Mononuclear cell (primary cell): ENCODE data around the gene C3. TPM values are rescaled to one million over a fixed set of nuclear protein-coding genes. Genes with fewer than 3 reads are reported as not detected.
"Not testable (repeated sequence)": the region's sequence is repeated elsewhere in the genome, so short reads cannot be mapped to it uniquely, and the experiment has no call there.

ENCODE experiments used
- H3K27me3 ChIP-seq: 2 replicates; pipeline ENCODE4 v1.6.0; 2011; ENCODE audit warnings: low read length, control low read depth; ENCODE audit not compliant: insufficient read depth
- H3K4me1 ChIP-seq: 2 replicates; pipeline ENCODE4 v1.5.1; 2011; ENCODE audit warnings: mild to moderate bottlenecking, low read length, control low read depth; ENCODE audit not compliant: insufficient read depth
- H3K4me3 ChIP-seq: 2 replicates; pipeline ENCODE4 v1.5.1; 2011; ENCODE audit warnings: mild to moderate bottlenecking, low read length, moderate library complexity
- H3K9me3 ChIP-seq: 2 replicates; pipeline ENCODE4 v1.5.1; 2011; ENCODE audit warnings: low read depth, mild to moderate bottlenecking, control low read depth, low read length
- total RNA-seq: library from RNA; depleted of rRNA; stranded (reverse); fragments of >200 nt; gene quantifications from one replicate; pipeline ENCODE4 v1.2.3, GENCODE V29; 2012

Gene C3
- 3.1 TPM for total RNA-seq

- peaks cover 57% of the 10 kb centered on the region for H3K4me1 ChIP-seq
- H3K4me3 ChIP-seq, result no peak within 1 kb of the TSS
- no peaks in the 10 kb centered on the region for H3K27me3 ChIP-seq
- no peaks in the 10 kb centered on the region for H3K9me3 ChIP-seq
Observed at GRCh38 chr19:6720369-6721137, at the start of gene C3. C3 (minus strand) TSS chr19:6720650; CDS start chr19:6720589, 61 bp downstream.

- H3K4me1 ChIP-seq, result peaks cover 53% of the 10 kb centered on the region
- H3K9me3 ChIP-seq, result no peaks in the 10 kb centered on the region
- H3K27me3 ChIP-seq, result no peaks in the 10 kb centered on the region
- H3K4me3 ChIP-seq, result no peak overlapping the region
Observed at GRCh38 chr19:6769006-6769619, 48.7 kb upstream of the C3 start.

- Histone ChIP-seq H3K27me3 (no peaks in the 10 kb centered on the region), H3K4me3 (peak overlapping the region; percentile 51), H3K4me1 (peaks cover 53% of the 10 kb centered on the region), H3K9me3 (no peaks in the 10 kb centered on the region)
Observed at GRCh38 chr19:6768236-6768785, 47.9 kb upstream of the C3 start.

- peak within 1 kb of the TSS; percentile 51 for H3K4me3 ChIP-seq
- no peaks in the 10 kb centered on the region for H3K9me3 ChIP-seq
- peaks cover 53% of the 10 kb centered on the region for H3K4me1 ChIP-seq
- H3K27me3 ChIP-seq, result no peaks in the 10 kb centered on the region
Observed at GRCh38 chr19:6767357-6768235, 47.1 kb upstream of the C3 start, which contains the start of gene SH2D3A. SH2D3A (minus strand) TSS chr19:6767435; CDS start chr19:6763748, 3,687 bp downstream.

- peaks cover 48% of the 10 kb centered on the region for H3K4me1 ChIP-seq
- H3K27me3 ChIP-seq, result no peaks in the 10 kb centered on the region
- H3K9me3 ChIP-seq, result no peaks in the 10 kb centered on the region
- peak overlapping the region; percentile 51 for H3K4me3 ChIP-seq
Observed at GRCh38 chr19:6767081-6767356, 46.6 kb upstream of the C3 start.

- H3K9me3 ChIP-seq, result no peaks in the 10 kb centered on the region
- H3K4me3 ChIP-seq, result peak overlapping the region; percentile 51
- H3K4me1 ChIP-seq, result peaks cover 44% of the 10 kb centered on the region
- H3K27me3 ChIP-seq, result no peaks in the 10 kb centered on the region
Observed at GRCh38 chr19:6766357-6767080, 46.1 kb upstream of the C3 start.

GRCh38 chr19:6765738-6766356 lies 45.4 kb upstream of the C3 start:
- Histone ChIP-seq H3K4me3 (no peak overlapping the region), H3K4me1 (peaks cover 44% of the 10 kb centered on the region), H3K27me3 (no peaks in the 10 kb centered on the region), H3K9me3 (no peaks in the 10 kb centered on the region)

- H3K9me3 ChIP-seq, H3K4me3 ChIP-seq, H3K27me3 ChIP-seq: not testable (repeated sequence)
- H3K4me1 ChIP-seq, result peaks cover 23% of the 10 kb centered on the region
Observed at GRCh38 chr19:6762253-6762797, 41.9 kb upstream of the C3 start.

- Histone ChIP-seq H3K4me1 (peaks cover 11% of the 10 kb centered on the region), H3K4me3 (no peak overlapping the region), H3K9me3 (no peaks in the 10 kb centered on the region), H3K27me3 (no peaks in the 10 kb centered on the region)
Observed at GRCh38 chr19:6761053-6761676, 40.7 kb upstream of the C3 start.

GRCh38 chr19:6760606-6761005 lies 40.2 kb upstream of the C3 start:
- Histone ChIP-seq H3K4me1 (peaks cover 5% of the 10 kb centered on the region), H3K27me3 (no peaks in the 10 kb centered on the region), H3K4me3 (no peak overlapping the region), H3K9me3 (no peaks in the 10 kb centered on the region)

- no peak overlapping the region for H3K4me3 ChIP-seq
- no peaks in the 10 kb centered on the region for H3K27me3 ChIP-seq
- H3K4me1 ChIP-seq, result peaks cover 15% of the 10 kb centered on the region
- no peaks in the 10 kb centered on the region for H3K9me3 ChIP-seq
Observed at GRCh38 chr19:6754653-6755463, 34.4 kb upstream of the C3 start.

- H3K4me1 ChIP-seq, result peaks cover 15% of the 10 kb centered on the region
- no peaks in the 10 kb centered on the region for H3K9me3 ChIP-seq
- H3K4me3 ChIP-seq, result no peak overlapping the region
- no peaks in the 10 kb centered on the region for H3K27me3 ChIP-seq
Observed at GRCh38 chr19:6754136-6754535, 33.7 kb upstream of the C3 start.
